NCI-H774 (cell line): ENCODE results near the gene CDK3.
"Not testable (repeated sequence)": the region's sequence is repeated elsewhere in the genome, so short reads cannot be mapped to it uniquely, and the experiment has no call there.

Experiments used
- DNase-seq: peaks from one replicate; lab custom pipeline; 2025; lab: John Stamatoyannopoulos, UW

The CDK3 gene

GRCh38 chr17:76000755-76001521, at the start of gene CDK3:
Gene CDK3, plus strand, starts transcription at chr17:76000855. Its CDS starts 571 bp downstream, at chr17:76001426.
- DNase-seq: no peak

DNA sequence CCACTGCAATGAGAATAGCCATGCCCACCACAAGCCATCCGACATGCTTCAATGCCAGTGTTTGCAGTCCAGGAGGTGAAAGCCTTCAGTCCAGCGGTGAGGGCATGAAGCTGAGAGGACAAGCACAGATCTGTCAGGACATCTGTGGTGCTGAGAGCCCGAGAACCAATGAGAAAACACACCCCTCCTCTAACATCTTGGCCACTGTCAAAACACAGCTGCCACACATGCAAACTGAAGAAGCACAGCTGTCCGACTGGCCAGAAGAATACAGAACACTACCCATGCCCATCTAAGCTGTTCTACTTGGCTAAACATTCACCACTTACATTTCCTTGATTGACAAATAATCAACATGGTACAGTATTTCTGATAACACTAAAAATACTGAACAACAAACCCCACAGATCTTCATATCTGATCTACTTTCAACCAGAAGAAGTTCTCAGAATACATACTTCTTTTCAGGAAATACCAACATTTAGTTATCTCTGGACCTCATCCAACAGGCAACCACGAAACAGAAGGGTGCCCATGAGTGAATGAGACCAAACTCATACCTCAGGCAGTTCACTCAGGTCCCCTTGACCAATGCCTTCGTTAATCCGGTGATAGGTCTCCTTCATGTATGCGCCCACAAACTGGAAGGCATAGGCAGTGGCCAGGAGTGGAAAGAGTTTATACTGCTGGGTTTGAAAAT, 49.6 kb upstream of the CDK3 start:
- no peak for DNase-seq

DNA sequence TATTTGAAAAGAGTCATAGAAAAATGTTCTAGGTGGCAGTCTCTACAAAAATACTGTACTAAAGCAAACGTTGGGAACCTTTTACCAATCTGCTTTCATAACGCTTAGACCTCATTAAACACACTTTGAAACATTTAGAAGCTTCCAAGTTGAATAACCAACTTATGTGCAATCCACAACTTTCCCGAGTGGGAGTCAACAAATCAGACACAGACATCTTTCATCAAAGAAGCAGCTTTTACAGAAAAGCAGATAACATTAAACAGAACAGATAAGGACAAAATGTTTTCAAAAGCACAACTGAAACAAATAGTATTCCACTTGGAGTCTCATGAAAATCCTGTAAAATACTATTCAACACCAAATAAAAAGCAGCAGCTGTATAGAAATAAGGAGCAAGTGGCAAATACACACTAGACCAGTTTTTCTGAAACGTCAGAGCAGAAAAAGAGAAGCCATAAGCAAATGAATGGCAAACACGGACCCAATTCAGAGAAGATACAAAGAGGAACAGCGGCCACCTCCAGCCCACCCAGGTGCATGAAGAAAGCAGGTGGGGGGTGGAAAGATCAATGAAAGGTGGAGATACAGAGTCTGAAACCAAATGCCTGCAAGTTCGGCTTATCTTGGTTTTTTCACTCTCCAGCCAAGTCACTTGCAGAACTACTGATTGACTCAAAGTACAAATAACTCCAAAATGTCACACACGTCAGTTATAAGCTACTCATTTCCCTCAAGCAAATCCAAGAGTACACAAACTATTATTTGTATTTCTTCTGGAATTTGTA, 41.4 kb upstream of the CDK3 start:
- no peak for DNase-seq

DNA sequence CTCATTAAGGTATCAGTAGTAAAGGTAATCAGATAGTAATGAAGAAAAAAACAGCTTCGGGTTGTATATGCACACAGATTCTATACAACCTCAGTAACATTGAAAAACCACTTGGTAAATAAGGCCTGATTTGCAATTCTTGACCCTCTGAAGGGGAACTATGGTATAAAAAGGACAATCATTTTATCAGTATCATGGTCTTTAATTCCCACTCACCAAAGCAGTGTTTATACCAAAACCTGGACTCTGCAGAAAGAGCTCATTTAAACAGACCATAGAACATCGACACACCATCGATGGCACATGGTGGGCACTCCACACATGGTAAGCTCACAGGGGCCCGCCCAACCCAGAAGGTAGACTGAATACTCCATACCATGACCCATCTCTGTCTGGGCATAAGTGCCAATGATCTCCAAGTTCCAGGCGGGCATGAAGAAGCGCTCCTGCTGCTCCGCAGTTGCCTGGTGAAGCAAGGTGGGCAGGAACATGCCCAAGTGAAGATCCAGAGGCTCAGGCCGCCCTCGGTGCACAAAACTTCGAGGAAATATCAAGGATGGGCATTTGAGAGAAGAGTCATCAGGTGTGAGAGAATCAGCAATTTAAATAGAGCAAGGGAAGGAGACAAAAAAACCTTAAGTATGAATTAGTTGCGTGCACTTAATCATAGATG, 40.7 kb upstream of the CDK3 start:
- DNase-seq: no peak

DNA sequence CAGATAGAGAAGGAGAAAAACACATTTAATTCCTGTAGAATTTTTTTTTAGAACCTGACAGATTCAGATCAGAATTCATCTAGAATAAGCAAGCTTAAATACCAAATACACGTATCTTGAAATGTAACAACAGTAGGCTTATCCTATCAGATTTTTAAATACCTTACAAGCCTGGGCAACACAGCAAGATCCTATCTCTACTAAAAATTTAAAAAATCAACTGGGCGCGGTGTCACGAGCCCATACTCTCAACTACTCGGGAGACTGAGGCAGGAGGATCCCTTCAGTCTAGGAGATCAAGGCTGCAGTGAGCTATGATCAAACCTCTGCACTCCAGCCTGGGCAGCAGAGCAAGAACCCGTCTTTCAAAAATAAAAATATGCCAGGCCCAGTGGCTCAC, 35.2 kb upstream of the CDK3 start:
- DNase-seq: no peak

GRCh38 chr17:75969044-75969443, 31.6 kb upstream of the CDK3 start:
- not testable (repeated sequence) for DNase-seq

- DNase-seq: no peak
These were observed 30.6 kb upstream of the CDK3 start for GRCh38 chr17:75970011-75970523.

DNA sequence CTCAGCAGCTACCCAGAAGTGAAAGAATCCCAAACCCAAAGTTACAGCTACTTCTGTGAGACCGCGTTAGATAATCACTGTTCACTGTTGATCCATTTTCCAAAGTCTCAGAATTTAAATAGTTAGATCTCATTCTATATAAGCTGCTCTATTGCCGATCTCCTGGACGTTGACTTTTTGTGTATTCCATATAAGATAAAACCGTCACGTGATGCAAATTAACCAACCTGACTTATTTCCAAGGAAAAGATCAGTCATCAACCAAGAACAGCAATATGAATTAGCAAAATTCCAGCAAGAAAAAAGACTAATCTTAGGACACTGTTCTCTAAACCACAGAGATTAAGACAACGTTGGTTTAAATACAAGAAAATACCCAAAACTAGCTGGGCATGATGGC, 30.0 kb upstream of the CDK3 start:
- no peak for DNase-seq

DNA sequence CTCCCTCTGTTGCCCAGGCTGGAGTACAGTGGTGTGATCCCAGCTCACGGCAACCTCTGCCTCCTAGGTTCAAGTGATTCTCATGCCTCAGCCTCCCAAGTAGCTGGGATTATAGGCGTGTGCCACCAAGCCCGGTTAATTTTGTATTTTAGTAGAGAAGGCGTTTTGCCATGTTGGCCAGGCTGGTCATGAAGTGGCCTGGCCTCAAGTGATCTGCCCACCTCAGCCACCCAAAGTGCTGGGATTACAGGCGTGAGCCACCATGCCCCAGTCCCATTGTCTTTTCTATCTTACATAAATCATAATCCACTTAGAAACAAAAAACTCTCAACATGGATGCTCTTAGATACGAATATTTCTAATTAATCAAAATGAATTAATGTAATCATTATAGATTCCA, 25.5 kb upstream of the CDK3 start:
- not testable (repeated sequence) for DNase-seq

DNA sequence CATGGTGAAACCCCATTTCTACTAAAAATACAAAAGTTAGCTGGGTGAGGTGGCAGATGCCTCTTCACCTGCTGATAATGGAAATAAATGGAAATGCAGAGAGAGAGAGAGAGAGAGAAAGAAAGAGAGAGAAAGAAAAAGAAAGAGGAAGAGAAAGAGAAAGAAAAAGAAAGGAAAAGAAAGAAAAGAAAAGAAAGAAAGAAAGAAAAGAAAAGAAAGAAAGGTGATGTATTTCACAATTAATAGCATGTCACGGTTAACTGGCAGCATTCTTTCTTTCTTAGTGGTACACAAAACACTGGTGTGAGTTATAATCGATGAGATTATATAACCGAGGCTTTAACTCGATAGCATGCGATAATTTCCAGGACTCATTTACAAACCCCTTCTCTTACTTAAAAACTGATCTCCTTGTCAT, 24.9 kb upstream of the CDK3 start:
- no peak for DNase-seq

GRCh38 chr17:75976175-75976848, 24.3 kb upstream of the CDK3 start:
- no peak for DNase-seq

DNA sequence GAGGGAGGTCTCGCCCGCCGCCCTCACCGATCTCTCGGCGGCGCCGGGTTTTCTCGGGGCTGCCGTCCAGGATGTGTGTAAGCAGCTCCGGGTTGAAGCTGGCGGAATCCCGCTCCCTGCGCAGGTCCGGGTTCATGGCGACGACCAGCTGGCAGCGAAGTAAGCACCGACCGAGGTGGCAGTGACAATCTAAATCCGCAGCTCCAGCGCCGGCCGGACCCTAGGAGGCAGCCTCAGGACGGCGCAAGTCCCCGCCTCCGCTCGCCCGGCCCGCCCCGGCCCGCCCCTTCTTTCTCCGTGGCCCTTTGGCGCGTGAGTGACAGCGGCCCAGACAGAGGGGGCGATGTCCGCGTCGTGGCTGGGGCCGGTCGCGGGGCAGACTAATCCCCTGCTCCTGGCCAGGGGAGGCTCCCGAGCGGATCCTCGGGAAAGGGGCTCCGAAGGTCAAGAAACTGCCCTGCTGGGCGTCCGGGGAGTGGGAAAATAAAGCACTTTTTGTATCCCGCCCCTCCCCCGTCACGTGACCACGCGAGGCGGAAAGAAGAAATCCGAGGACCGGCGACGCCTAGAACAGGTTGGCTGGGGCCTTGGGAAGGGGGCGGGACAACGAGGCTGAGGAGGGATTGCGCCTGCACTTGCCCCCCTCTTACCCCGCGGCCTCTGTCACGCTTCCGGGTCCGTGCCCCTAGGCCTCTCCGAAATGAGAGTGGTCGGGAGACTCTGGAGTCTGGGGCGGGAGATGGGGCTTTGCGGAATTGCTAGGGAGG, 21.5 kb upstream of the CDK3 start, which contains the start of the genes ACOX1 and TEN1:
Gene ACOX1, minus strand, starts transcription at position 229 of the 767 bp plus-strand sequence. Its CDS starts 93 bp downstream, at position 136.
Gene TEN1, plus strand, starts transcription at position 303 of the 767 bp plus-strand sequence. CDS start 6,953 bp downstream, outside the sequence.
- peak; percentile 99 for DNase-seq

DNA sequence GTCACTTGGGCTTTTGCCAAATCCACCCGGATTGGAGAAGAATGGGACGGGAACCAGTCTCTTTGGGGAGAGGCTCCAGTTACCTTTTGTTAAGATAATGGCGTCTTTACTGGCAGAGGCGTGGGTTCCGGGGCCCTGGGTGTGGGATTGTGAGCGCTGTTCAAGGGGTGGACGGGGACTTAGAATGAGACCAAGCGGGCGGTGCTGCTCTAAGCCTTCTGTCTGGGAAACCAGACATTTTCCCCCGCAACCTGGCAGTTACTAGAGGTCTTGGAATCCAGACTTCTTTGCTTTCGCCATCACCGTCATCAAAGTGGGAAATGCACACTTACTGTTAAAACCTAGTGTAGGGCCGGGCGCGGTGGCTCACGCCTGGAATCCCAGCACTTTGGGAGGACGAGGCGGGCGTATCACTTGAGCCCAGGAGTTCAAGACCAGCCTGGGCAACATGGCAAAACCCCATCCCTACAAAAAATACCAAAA, 20.9 kb upstream of the CDK3 start:
- no peak for DNase-seq

GRCh38 chr17:75980188-75981018, 20.3 kb upstream of the CDK3 start:
- DNase-seq: peak; percentile 9

DNA sequence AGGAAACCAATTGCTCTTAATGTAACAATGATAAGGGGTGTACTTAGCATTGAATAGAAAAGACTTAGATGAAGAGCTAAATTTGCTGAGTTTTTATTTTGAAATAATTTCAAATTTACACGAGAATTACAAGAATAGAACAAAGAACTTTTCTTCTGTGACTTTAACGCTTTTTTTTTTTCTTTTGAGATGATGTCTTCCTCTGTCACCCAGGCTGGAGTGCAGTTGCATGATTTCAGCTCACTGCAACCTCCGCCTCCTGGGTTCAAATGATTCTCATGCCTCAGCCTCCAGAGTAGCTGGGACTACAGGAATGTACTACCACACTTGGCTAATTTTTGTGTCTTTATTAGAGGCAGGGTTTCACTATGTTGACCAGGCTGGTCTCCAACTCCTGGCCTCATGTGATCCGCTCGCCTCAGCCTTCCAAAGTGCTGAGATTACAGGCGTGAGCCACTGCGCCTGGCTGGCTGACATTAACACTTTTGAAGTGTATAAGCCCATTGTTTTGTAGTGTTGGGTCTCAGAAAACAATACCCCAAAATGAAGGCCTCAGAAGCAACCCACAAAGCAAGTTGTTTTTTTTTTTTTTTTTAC, 19.5 kb upstream of the CDK3 start:
- no peak for DNase-seq

DNA sequence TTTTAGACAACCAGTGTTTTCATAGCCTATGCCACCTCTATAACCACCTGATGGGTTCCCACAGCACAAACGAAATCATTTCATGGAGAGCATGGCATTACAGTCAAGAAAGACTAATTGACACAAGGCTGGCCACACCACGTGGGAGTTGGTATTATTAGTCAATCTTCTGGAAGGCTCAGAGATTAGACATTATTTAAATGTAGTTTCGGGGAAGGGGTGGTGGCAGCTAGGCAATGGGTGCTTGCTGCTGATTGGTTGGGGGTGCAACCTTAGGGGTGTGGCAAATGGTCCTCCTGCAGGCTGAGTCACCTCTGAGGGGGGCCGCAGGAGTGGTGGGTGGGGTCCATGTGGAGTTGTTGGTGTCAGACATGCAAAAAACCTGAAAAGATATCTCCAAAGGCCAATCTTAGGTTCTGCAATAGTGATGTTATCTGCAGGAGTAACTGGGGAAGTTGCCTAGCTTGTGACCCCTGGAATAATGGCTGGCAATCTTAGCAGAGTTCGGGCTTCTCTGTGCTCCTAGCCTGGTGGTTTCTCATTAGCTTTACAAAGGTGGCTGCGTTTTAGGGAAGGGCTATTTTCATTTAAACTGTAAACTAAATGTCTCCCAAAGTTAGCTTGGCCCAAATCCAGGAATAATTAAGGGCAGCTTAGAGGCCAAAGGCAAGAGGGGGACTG, 17.0 kb upstream of the CDK3 start:
- DNase-seq: no peak

DNA sequence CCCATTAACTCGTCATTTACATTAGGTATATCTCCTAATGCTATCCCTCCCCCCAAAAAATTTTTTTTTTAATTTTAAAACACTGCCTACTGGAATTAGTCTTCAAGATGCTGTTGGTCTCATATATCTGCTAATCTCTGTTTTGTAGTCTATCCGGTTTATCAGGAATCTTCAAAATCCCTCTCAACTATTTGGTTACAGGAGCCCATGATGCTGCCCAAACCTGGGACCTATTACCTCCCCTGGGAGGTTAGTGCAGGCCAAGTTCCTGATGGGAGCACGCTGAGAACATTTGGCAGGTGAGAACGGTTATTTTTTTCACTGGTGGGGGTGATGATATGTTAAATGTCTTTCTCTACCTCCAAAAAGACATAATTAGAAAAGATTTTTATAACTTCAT, 14.7 kb upstream of the CDK3 start:
- DNase-seq: no peak

GRCh38 chr17:75987041-75987440, 13.6 kb upstream of the CDK3 start:
- no peak for DNase-seq
